Superior temporal gyrus (tissue), 1 donor: ENCODE measurements around the gene RPS29.

Experiments used
- DNase-seq: peaks from one replicate; pipeline ENCODE4 v3.0.0-alpha.2; 2016; ENCODE audit errors: extremely low spot score

The RPS29 gene

DNA sequence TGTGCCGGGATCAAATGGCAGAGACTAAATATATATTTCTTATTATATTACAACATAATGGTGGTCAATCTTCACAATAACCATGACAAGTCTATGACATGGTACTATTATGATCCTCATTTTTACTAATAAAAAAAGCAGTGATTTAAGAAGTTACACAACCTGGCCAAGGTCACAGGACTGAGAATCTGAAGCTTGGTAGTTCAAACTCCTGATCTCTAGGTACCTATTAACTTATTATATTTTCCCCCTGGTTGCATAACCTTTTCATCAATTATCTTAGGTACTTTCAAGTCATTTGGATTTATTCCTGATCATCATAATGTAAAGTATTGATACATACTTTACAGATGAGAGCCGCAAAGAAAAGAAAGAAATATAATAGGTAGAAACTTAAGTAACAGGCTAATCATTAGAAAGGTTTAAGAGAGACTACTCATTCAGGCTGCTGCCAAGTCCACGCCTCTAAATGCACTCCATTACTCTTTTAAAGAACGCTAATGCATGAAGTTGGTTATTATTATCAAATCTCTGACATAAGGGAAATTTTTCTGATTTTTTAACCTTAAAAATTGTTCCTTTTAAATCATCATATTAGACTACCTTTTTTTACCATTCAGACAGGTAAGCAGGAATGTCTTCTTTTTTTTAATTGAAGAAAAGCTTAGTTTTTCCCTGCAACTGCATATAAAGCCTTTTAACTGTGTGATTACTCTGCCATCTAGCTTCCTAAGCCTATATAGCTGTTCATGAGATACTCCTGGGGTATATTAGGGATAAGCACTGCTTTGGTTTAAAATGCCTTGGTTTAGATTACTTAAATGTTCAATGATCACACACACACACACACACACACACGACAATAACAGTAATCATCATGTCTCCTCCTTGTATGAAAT, 35.6 kb downstream of the RPS29 start:
- DNase-seq, result peak; percentile 30

DNA sequence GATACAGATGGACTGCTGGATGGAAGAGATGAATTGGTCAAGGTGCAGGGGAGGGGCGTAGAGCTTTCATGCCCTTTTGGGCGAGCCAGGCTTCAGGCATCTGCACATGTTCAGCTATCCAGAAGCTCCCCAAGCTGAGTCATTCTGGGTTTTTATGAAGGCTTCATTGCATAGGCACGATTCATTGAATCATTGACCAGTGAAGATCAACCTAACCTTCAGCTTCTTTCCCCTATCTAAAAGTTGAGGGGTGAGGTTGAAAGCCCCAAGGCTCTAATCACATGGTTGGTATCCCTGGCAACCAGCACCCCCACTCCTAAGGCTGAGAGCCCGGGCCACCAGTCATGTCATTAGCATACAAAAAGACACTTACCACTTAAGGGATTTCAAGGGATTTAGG, 36.3 kb downstream of the RPS29 start:
- no peak for DNase-seq

GRCh38 chr14:49549446-49549845, 36.7 kb downstream of the RPS29 start:
- DNase-seq, result no peak

GRCh38 chr14:49546766-49547165, 39.4 kb downstream of the RPS29 start:
- no peak for DNase-seq

GRCh38 chr14:49545716-49546115, 40.5 kb downstream of the RPS29 start:
- DNase-seq, result no peak

DNA sequence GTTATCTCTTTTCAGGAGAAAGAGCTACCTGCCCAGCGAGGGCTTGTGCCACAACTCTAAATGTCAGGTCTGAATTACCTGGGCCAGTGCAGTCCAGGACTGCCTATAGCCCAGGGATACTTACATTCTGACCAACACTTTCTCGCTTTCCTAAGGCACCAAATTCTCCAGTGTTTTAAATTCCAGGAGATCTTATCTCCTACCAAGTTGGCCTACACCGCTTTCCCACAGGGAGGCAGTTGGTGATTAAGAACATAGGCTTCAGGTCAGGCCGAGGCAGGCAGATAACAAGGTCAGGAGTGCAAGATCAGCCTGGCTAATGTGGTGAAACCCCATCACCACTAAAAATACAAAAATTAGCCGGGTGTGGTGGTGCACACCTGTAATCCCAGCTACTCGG, 41.1 kb downstream of the RPS29 start:
- no peak for DNase-seq

- DNase-seq, result no peak
These were observed 45.1 kb downstream of the RPS29 start for GRCh38 chr14:49541049-49541448.

DNA sequence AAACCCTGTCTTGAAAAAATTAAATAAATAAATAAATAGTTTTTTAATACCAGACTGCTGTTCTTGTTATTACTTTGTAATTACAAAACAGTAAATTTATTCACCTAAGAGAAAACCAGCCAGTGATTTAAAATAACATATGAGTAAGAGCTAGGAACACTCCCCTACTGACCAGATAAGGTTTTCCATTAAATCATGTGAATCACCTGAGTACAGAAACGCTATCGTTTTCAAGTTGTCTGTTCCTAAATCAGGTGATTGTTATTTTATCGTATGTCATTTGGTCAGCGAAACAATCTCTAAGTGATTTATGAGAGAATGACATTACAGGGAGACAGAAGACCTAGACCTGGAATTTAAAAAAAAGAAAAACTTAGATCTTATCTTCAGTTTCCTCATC, 47.3 kb downstream of the RPS29 start:
- no peak for DNase-seq
